H1 (cell line): ENCODE measurements around the gene MYL3. TPM values are rescaled to one million over a fixed set of nuclear protein-coding genes. Genes with fewer than 3 reads are reported as not detected.

ENCODE experiments used
- CTCF ChIA-PET: fragments of 300-600 bp; sonication (Branson Sonifier 250); formaldehyde crosslinking; loops from one replicate; lab custom pipeline; 2021; ENCODE audit not compliant: partially characterized antibody; lab: Charles Lee
- POLR2A ChIA-PET: fragments of 300-600 bp; sonication (Branson Sonifier 250); formaldehyde crosslinking; loops from one replicate; lab custom pipeline; 2021; ENCODE audit warnings: inconsistent platforms; ENCODE audit not compliant: partially characterized antibody; lab: Charles Lee
- DNase-seq, 2 experiments: peaks; one replicate each; pipeline versions ENCODE4 v3.0.0 to v3.0.0-alpha.2; 2010 to 2022; ENCODE audit warnings: low spot score in 2 of 2, low read depth in 1 of 2, mixed read lengths in 1 of 2
- FAIRE-seq: peaks from 2 replicates; lab custom pipeline; 2011; peaks lifted over from hg19 to GRCh38; lab: Jason Lieb, UNC
- H2AFZ ChIP-seq: 2 replicates; pipeline ENCODE4 v1.8.1; 2012; ENCODE audit warnings: low read length, inconsistent platforms
- H2AK5ac ChIP-seq: 2 replicates; pipeline ENCODE4 v1.6.1; 2013; ENCODE audit warnings: low read depth, low read length
- H2BK120ac ChIP-seq: replicated peaks from 2 replicates; pipeline ENCODE3; 2013; ENCODE audit warnings: low read depth, low read length, inconsistent platforms
- H2BK12ac ChIP-seq: 2 replicates; pipeline ENCODE4 v1.6.1; 2013; ENCODE audit warnings: low read depth, low read length
- H2BK15ac ChIP-seq: 2 replicates; pipeline ENCODE4 v1.6.1; 2013; ENCODE audit warnings: low read length
- H2BK20ac ChIP-seq: 2 replicates; pipeline ENCODE4 v1.6.1; 2013; ENCODE audit warnings: low read length
- H2BK5ac ChIP-seq: 2 replicates; pipeline ENCODE4 v1.6.1; 2013; ENCODE audit warnings: low read depth, low read length
- H3K14ac ChIP-seq: 2 replicates; pipeline ENCODE4 v1.6.1; 2013; ENCODE audit warnings: inconsistent platforms; ENCODE audit not compliant: insufficient read length
- H3K18ac ChIP-seq: 2 replicates; pipeline ENCODE4 v1.6.1; 2013; ENCODE audit warnings: low read length; ENCODE audit errors: extremely low read depth
- H3K23ac ChIP-seq: 2 replicates; pipeline ENCODE4 v1.6.1; 2013; ENCODE audit warnings: inconsistent platforms; ENCODE audit not compliant: insufficient read length
- H3K23me2 ChIP-seq: 2 replicates; pipeline ENCODE4 v1.6.1; 2013; ENCODE audit warnings: low read depth, low read length
- H3K27ac ChIP-seq: 2 replicates; pipeline ENCODE4 v1.6.1; 2011; ENCODE audit warnings: low read depth, low read length, inconsistent platforms
- H3K27me3 ChIP-seq, 4 experiments: replicated peaks in 1 of 4; 1 replicate in 1 of 4; 2 replicates in 3 of 4; pipeline versions ENCODE4 v1.6.1 to v1.8.1; 2011 to 2013; ENCODE audit warnings: low read length in 3 of 4, mild to moderate bottlenecking in 3 of 4, inconsistent platforms in 2 of 4, mixed read lengths in 2 of 4, moderate library complexity in 1 of 4; ENCODE audit not compliant: control insufficient read depth in 3 of 4, insufficient read depth in 3 of 4; ENCODE audit errors: extremely low read depth in 1 of 4
- H3K36me3 ChIP-seq, 4 experiments: 2 replicates each; pipeline versions ENCODE4 v1.6.1 to v1.8.1; 2011 to 2013; ENCODE audit warnings: mild to moderate bottlenecking in 4 of 4, low read length in 3 of 4, moderate library complexity in 2 of 4, control low read depth in 1 of 4, inconsistent platforms in 1 of 4; ENCODE audit not compliant: insufficient read depth in 4 of 4, control insufficient read depth in 2 of 4
- H3K4ac ChIP-seq: replicated peaks from 2 replicates; pipeline ENCODE3; 2013; ENCODE audit warnings: low read length, low read depth, mixed read lengths, inconsistent platforms; ENCODE audit not compliant: insufficient read length
- H3K4me1 ChIP-seq, 4 experiments: replicated peaks in 1 of 4; 1 replicate in 1 of 4; 2 replicates in 3 of 4; pipeline versions ENCODE4 v1.6.1 to v1.8.1; 2011 to 2013; ENCODE audit warnings: low read length in 3 of 4, inconsistent platforms in 2 of 4, mixed read lengths in 1 of 4; ENCODE audit not compliant: insufficient read depth in 4 of 4, control insufficient read depth in 3 of 4
- H3K4me2 ChIP-seq, 2 experiments: 2 replicates each; pipeline versions ENCODE4 v1.6.1 to v1.8.1; 2011 to 2013; ENCODE audit warnings: low read depth in 2 of 2, low read length in 2 of 2, control low read depth in 1 of 2, inconsistent platforms in 1 of 2, mild to moderate bottlenecking in 1 of 2; ENCODE audit not compliant: insufficient read depth in 1 of 2
- H3K4me3 ChIP-seq, 4 experiments: fragments of 200-600, 300-600 bp in 1 of 4; sonication (generic), shearing (Covaris generic), sonication (Bioruptor Twin) in 1 of 4; 2 replicates each; pipeline versions ENCODE4 v1.5.1 to v1.8.1; 2011 to 2016; ENCODE audit warnings: low read length in 4 of 4, low read depth in 3 of 4, control low read depth in 2 of 4, inconsistent platforms in 2 of 4, mild to moderate bottlenecking in 2 of 4, mixed read lengths in 1 of 4, moderate library complexity in 1 of 4; ENCODE audit not compliant: insufficient read depth in 2 of 4; ENCODE audit errors: extremely low read depth in 1 of 4
- H3K56ac ChIP-seq: replicated peaks from 2 replicates; pipeline ENCODE3; 2013; ENCODE audit warnings: low read depth, mild to moderate bottlenecking, mixed read lengths, low read length, inconsistent platforms; ENCODE audit not compliant: insufficient read length
- H3K79me1 ChIP-seq: 2 replicates; pipeline ENCODE4 v1.6.1; 2013; ENCODE audit warnings: low read depth, low read length, control low read depth
- H3K79me2 ChIP-seq, 2 experiments: 2 replicates each; pipeline versions ENCODE4 v1.6.1 to v1.8.1; 2012 to 2013; ENCODE audit warnings: low read length in 2 of 2, mild to moderate bottlenecking in 2 of 2, inconsistent platforms in 1 of 2; ENCODE audit not compliant: insufficient read depth in 2 of 2, control insufficient read depth in 1 of 2
- H3K9ac ChIP-seq, 4 experiments: replicated peaks in 1 of 4; 1 replicate in 1 of 4; 2 replicates in 3 of 4; pipeline versions ENCODE4 v1.6.1 to v1.8.1; 2011 to 2013; ENCODE audit warnings: low read depth in 3 of 4, low read length in 3 of 4, control low read depth in 2 of 4, mild to moderate bottlenecking in 2 of 4, moderate library complexity in 2 of 4, inconsistent platforms in 1 of 4; ENCODE audit errors: extremely low read depth in 1 of 4
- H3K9me3 ChIP-seq, 2 experiments: 2 replicates each; pipeline versions ENCODE4 v1.6.1 to v1.8.1; 2012 to 2013; ENCODE audit warnings: mild to moderate bottlenecking in 2 of 2, moderate library complexity in 2 of 2, control low read depth in 1 of 2, inconsistent platforms in 1 of 2, low read depth in 1 of 2, low read length in 1 of 2, mixed read lengths in 1 of 2; ENCODE audit not compliant: insufficient read depth in 2 of 2
- H4K20me1 ChIP-seq, 2 experiments: replicated peaks in 1 of 2; 2 replicates each; pipeline versions ENCODE3 to v1.8.1; 2011 to 2013; ENCODE audit warnings: inconsistent platforms in 2 of 2, low read length in 2 of 2, mild to moderate bottlenecking in 1 of 2; ENCODE audit not compliant: insufficient read depth in 2 of 2, control insufficient read depth in 1 of 2
- H4K5ac ChIP-seq: 2 replicates; pipeline ENCODE4 v1.6.1; 2013; ENCODE audit warnings: low read length, low read depth, mixed read lengths, inconsistent platforms; ENCODE audit not compliant: insufficient read length
- H4K8ac ChIP-seq: 2 replicates; pipeline ENCODE4 v1.8.0; 2013; ENCODE audit warnings: mild to moderate bottlenecking, moderate library complexity, low read length, inconsistent platforms; ENCODE audit not compliant: insufficient read depth; ENCODE audit errors: extremely low read depth
- H4K91ac ChIP-seq: replicated peaks from 2 replicates; pipeline ENCODE3; 2013; ENCODE audit warnings: low read length, mixed read lengths, inconsistent platforms; ENCODE audit not compliant: insufficient read length
- CREB1 ChIP-seq: IDR thresholded peaks from 2 replicates; pipeline ENCODE4 v1.6.1; 2012; ENCODE audit warnings: inconsistent platforms
- KDM4A ChIP-seq: IDR thresholded peaks from one replicate; pipeline ENCODE4 v1.7.1; 2012; ENCODE audit warnings: low read depth, mild to moderate bottlenecking, moderate library complexity, low read length, inconsistent platforms; ENCODE audit not compliant: severe bottlenecking
- RBBP5 ChIP-seq: IDR thresholded peaks from 2 replicates; pipeline ENCODE4 v1.7.1; 2012; ENCODE audit warnings: low read depth, mild to moderate bottlenecking, inconsistent platforms, low read length, moderate library complexity, borderline replicate concordance
- TAF1 ChIP-seq: IDR thresholded peaks from 2 replicates; pipeline ENCODE4 v1.6.1; 2011; ENCODE audit warnings: mild to moderate bottlenecking, low read depth, low read length
- WGBS, 2 experiments: shearing (Covaris generic) in 1 of 2; methylation state at CpG; one replicate each; pipeline versions ENCODE4 v1.1.6 to v1.1.7; 2013 to 2015; ENCODE audit warnings: low lambda C conversion rate in 2 of 2, mixed read lengths in 2 of 2, inconsistent platforms in 1 of 2, low coverage in 1 of 2, missing lambda C conversion rate in 1 of 2; ENCODE audit not compliant: insufficient replicate concordance in 2 of 2, insufficient coverage in 1 of 2, insufficient read length in 1 of 2; ENCODE audit errors: extremely low coverage in 1 of 2, missing lambda C conversion rate in 1 of 2; 5-methylcytosine and 5-hydroxymethylcytosine counted together
- polyA plus RNA-seq, 7 experiments: library from polyadenylated mRNA; depleted of rRNA in 3 of 7; stranded (reverse) in 5 of 7; unstranded in 2 of 7; fragments of >200 nt in 5 of 7; fragments of 200-250 nt in 2 of 7; gene quantifications; 1 replicate in 5 of 7; 2 replicates in 1 of 7; 4 replicates in 1 of 7; pipeline versions ENCODE4 v1.2.1 to v1.2.3, GENCODE V29; 2011 to 2013; ENCODE audit warnings: missing spikeins in 2 of 7, mixed read lengths in 2 of 7
- total RNA-seq: library from RNA; stranded (reverse); fragmentation: NEBNext Ultra II Directional; extraction: Animal tissue kit (Norgen Biotek cat#: 25700); gene quantifications from 2 replicates; pipeline ENCODE4 v1.2.1, GENCODE V29; 2021

The MYL3 gene
- total and polyA plus RNA-seq, 2 of the 8 experiments (the other 6 are each of a cell fraction or from before 2014, with no cell fraction given), result 0.06 TPM; not detected in 1

DNA sequence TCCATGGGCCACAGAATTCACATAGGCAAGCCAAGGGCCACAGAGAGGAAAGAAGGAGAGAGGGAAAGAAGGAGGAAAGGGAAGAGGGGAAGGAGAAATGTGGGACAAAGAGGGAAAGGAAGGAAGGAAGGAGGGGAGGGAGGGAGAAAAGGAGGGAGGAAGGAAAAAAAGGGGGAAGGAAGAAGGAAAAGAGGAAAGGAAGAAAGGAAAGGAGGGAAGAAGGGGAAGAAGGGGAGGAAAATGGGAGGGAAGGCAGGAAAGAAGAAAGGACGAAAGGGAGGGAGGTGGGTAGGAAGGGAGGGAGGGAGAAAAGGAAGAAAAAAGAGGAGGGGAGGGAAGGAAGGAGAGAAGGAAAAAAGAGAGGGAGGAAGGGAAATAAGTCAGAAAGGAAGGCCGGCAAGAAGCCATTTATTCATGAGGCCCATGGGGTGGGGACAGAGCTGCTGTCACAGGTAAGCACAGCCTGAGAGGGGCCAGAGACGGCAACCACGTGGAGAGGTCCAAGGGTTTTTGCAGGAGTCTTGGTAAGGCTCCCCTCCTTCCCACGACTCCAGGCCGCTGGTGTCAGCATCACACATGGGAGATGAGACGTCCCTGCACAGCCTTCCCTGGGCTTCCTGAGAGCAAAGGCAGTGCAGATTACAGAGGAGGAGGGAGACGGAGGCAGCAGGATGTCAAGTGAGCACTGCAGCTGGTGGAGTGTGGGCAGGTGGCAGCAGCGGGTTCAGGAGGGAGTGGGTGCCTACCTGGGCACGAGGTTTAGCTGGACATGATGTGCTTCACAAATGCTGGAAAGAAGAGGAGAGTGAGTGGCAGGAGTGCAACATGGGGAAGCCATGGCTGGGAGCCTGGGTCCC lies 5.5 kb downstream of the MYL3 start:
- Histone ChIP-seq H3K79me2 (no peaks in the 10 kb centered on the region), H2AFZ (no peak overlapping the region), H3K14ac (no peak overlapping the region), H3K9ac (no peak overlapping the region), H2BK120ac (no peak overlapping the region), H2BK15ac (no peak overlapping the region), H2BK5ac (no peak overlapping the region), H3K18ac (no peak overlapping the region), H3K56ac (no peak overlapping the region), H2BK12ac (no peak overlapping the region), H4K20me1 (no peaks in the 10 kb centered on the region), H3K23me2 (0 out of 2 replicates have a peak, but pooled peaks cover 1% of the 10 kb centered on the region), H3K36me3 (no peaks in the 10 kb centered on the region), H2AK5ac (no peak overlapping the region), H2BK20ac (no peak overlapping the region), H3K9me3 (no peaks in the 10 kb centered on the region), H3K4me2 (no peak overlapping the region), H3K79me1 (0 out of 2 replicates have a peak, but pooled peaks cover 2% of the 10 kb centered on the region), H3K4me3 (no peak overlapping the region), H3K27ac (no peak overlapping the region), H3K4me1 (no peaks in the 10 kb centered on the region; a peak in 1 of 7 replicates), H4K5ac (no peak overlapping the region), H4K91ac (no peak overlapping the region), H3K23ac (no peak overlapping the region), H3K4ac (no peak overlapping the region), H3K27me3 (peaks cover 0 to 4% (median 1%) of the 10 kb centered on the region in 4 experiments; a peak in 2 of 7 replicates), H4K8ac (no peak overlapping the region)
- ChIA-PET POLR2A (no interaction called here), CTCF (interaction anchor here (1.0 to 3.6 kb wide), 7 partner anchors 9 to 408 kb away, joined by 3 to 28 read pairs (median 6); no protein-coding TSS in a partner anchor)
- WGBS, 2 experiments, result 72 to 92% methylated on average over 1 to 10 of the region's 10 CpGs
- no peak for TF ChIP-seq TAF1
- TF ChIP-seq RBBP5, result no peak
- no peak for TF ChIP-seq KDM4A
- no peak for TF ChIP-seq CREB1
- FAIRE-seq, result no peak
- no peak for DNase-seq
